ENCODE measurements around the gene TMEM74B. TPM values are rescaled to one million over a fixed set of nuclear protein-coding genes. Genes with fewer than 3 reads are reported as not detected.

Gene TMEM74B
- total and polyA plus RNA-seq, 4 donors, result 0.14 to 3.4 (median 0.59) TPM

DNA sequence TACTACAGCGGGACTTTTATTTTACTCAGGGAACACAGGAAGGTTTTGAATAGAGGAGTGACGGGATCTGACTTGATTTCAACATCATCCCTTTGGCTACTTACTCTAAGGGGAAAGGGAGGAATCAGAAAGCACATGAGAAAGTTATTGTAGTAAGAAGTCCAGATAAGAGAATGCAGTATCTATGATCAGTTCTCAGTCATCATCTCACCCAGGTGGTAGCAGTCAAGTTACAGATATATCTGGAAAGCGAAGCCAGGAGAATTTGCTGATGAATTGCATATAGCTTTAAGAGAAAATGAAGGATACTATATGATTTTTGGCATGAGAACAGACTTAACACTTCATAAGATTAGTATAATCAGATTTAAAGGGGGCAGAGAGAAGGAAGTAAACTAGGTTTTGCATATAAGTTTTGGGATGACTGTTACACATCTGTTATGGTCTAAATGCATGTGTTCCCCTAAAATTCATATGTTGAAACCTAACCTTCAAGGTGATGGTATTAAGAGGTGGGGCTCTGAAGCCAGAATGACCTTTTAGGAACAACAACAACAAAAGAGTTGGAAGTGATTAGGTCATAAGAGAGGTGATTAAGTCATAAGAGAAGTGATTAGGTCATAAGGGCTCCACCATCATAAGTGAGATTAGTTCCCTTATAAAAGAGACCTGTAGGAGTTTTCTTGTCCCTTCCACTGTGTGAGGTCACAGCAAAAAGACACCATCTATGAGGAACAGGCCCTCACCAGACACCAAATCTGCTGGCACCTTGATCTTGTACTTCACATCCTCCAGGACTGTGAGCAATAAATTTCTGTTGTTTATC is 47.7 kb upstream of the TMEM74B start:
- no peak for TF ChIP-seq TAF1 (conservative IDR thresholded peaks at IDR 0.05)
- TF ChIP-seq EGR1 (IDR thresholded peaks at IDR 0.05; ENCODE audit: low read depth in 2 of 2), result no peak
- no peak for TF ChIP-seq NR2F2 (IDR thresholded peaks at IDR 0.05)
- TF ChIP-seq GABPA (IDR thresholded peaks at IDR 0.05 in 1 of 2, conservative IDR thresholded peaks at IDR 0.05 in 1 of 2), result no peak
- TF ChIP-seq, protein P1, sequence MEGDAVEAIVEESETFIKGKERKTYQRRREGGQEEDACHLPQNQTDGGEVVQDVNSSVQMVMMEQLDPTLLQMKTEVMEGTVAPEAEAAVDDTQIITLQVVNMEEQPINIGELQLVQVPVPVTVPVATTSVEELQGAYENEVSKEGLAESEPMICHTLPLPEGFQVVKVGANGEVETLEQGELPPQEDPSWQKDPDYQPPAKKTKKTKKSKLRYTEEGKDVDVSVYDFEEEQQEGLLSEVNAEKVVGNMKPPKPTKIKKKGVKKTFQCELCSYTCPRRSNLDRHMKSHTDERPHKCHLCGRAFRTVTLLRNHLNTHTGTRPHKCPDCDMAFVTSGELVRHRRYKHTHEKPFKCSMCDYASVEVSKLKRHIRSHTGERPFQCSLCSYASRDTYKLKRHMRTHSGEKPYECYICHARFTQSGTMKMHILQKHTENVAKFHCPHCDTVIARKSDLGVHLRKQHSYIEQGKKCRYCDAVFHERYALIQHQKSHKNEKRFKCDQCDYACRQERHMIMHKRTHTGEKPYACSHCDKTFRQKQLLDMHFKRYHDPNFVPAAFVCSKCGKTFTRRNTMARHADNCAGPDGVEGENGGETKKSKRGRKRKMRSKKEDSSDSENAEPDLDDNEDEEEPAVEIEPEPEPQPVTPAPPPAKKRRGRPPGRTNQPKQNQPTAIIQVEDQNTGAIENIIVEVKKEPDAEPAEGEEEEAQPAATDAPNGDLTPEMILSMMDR (IDR thresholded peaks at IDR 0.05; ENCODE audit: low read depth, low read length, missing input control), result no peak
- TF ChIP-seq, protein P2, sequence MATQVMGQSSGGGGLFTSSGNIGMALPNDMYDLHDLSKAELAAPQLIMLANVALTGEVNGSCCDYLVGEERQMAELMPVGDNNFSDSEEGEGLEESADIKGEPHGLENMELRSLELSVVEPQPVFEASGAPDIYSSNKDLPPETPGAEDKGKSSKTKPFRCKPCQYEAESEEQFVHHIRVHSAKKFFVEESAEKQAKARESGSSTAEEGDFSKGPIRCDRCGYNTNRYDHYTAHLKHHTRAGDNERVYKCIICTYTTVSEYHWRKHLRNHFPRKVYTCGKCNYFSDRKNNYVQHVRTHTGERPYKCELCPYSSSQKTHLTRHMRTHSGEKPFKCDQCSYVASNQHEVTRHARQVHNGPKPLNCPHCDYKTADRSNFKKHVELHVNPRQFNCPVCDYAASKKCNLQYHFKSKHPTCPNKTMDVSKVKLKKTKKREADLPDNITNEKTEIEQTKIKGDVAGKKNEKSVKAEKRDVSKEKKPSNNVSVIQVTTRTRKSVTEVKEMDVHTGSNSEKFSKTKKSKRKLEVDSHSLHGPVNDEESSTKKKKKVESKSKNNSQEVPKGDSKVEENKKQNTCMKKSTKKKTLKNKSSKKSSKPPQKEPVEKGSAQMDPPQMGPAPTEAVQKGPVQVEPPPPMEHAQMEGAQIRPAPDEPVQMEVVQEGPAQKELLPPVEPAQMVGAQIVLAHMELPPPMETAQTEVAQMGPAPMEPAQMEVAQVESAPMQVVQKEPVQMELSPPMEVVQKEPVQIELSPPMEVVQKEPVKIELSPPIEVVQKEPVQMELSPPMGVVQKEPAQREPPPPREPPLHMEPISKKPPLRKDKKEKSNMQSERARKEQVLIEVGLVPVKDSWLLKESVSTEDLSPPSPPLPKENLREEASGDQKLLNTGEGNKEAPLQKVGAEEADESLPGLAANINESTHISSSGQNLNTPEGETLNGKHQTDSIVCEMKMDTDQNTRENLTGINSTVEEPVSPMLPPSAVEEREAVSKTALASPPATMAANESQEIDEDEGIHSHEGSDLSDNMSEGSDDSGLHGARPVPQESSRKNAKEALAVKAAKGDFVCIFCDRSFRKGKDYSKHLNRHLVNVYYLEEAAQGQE (IDR thresholded peaks at IDR 0.05), result no peak
- TF ChIP-seq SP1 (IDR thresholded peaks at IDR 0.05), result no peak
- no peak for TF ChIP-seq YY1 (IDR thresholded peaks at IDR 0.05)
- TF ChIP-seq, protein P3, sequence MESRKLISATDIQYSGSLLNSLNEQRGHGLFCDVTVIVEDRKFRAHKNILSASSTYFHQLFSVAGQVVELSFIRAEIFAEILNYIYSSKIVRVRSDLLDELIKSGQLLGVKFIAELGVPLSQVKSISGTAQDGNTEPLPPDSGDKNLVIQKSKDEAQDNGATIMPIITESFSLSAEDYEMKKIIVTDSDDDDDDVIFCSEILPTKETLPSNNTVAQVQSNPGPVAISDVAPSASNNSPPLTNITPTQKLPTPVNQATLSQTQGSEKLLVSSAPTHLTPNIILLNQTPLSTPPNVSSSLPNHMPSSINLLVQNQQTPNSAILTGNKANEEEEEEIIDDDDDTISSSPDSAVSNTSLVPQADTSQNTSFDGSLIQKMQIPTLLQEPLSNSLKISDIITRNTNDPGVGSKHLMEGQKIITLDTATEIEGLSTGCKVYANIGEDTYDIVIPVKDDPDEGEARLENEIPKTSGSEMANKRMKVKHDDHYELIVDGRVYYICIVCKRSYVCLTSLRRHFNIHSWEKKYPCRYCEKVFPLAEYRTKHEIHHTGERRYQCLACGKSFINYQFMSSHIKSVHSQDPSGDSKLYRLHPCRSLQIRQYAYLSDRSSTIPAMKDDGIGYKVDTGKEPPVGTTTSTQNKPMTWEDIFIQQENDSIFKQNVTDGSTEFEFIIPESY (IDR thresholded peaks at IDR 0.05), result no peak
- no peak for TF ChIP-seq RAD21 (IDR thresholded peaks at IDR 0.05)
- no peak for TF ChIP-seq JUND (IDR thresholded peaks at IDR 0.05)
- no peak for TF ChIP-seq FOXA2 (IDR thresholded peaks at IDR 0.05)
- peaks cover 0 to 10% (median 0%) of the 10 kb centered on the region in 4 donors for H3K27me3 ChIP-seq (ENCODE audit: control insufficient read depth in 4 of 4, insufficient read depth in 4 of 4, low read length in 3 of 4)
- 95% methylated on average over 3 of the region's 3 CpGs for WGBS

GRCh38 chr20:1229541-1229940 is 44.8 kb upstream of the TMEM74B start:
- DNase-seq (ENCODE audit: low spot score), result no peak
- Histone ChIP-seq H3K27me3 (ENCODE audit: control insufficient read depth in 4 of 4, insufficient read depth in 4 of 4, low read length in 3 of 4) (peaks cover 0 to 8% (median 0%) of the 10 kb centered on the region in 4 donors), H3K4me1 (ENCODE audit: control insufficient read depth in 4 of 4, insufficient read depth in 4 of 4, low read length in 3 of 4) (peaks cover 3 to 10% (median 7%) of the 10 kb centered on the region in 4 donors), H3K9me3 (ENCODE audit: control insufficient read depth in 4 of 4, low read length in 3 of 4) (no peaks in the 10 kb centered on the region), H3K27ac (ENCODE audit: low read depth in 1 of 2, low read length in 2 of 2) (no peak overlapping the region), H3K9ac (ENCODE audit: low read depth in 1 of 2, low read length in 2 of 2) (no peak overlapping the region), H3K36me3 (ENCODE audit: control insufficient read depth in 4 of 4, insufficient read depth in 3 of 4, low read depth in 1 of 4, low read length in 3 of 4) (no peaks in the 10 kb centered on the region), H3K4me3 (ENCODE audit: low read depth in 1 of 3, low read length in 3 of 3) (no peak overlapping the region)
- WGBS, result 83% methylated on average over 3 of the region's 3 CpGs
- TF ChIP-seq, protein P4, sequence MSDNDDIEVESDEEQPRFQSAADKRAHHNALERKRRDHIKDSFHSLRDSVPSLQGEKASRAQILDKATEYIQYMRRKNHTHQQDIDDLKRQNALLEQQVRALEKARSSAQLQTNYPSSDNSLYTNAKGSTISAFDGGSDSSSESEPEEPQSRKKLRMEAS (IDR thresholded peaks at IDR 0.05), result no peak
- TF ChIP-seq FOXA1 (IDR thresholded peaks at IDR 0.05) (no peak), HNF4A (conservative IDR thresholded peaks at IDR 0.05) (no peak), RAD21 (IDR thresholded peaks at IDR 0.05) (no peak), HNF4G (IDR thresholded peaks at IDR 0.05) (no peak)
- TF ChIP-seq, protein P2 (IDR thresholded peaks at IDR 0.05), result no peak
- TF ChIP-seq, protein P3 (IDR thresholded peaks at IDR 0.05), result no peak

More for the DNA sequence above, 47.7 kb upstream of the TMEM74B start:
- H3K36me3 ChIP-seq (ENCODE audit: control insufficient read depth in 4 of 4, insufficient read depth in 3 of 4, low read depth in 1 of 4, low read length in 3 of 4), result no peaks in the 10 kb centered on the region
- no peaks in the 10 kb centered on the region for H3K9me3 ChIP-seq (ENCODE audit: control insufficient read depth in 4 of 4, low read length in 3 of 4)
- no peak for DNase-seq (ENCODE audit: low spot score)
- no peak overlapping the region for H3K27ac ChIP-seq (ENCODE audit: low read depth in 1 of 2, low read length in 2 of 2)
- no peaks in the 10 kb centered on the region for H3K4me1 ChIP-seq (ENCODE audit: control insufficient read depth in 4 of 4, insufficient read depth in 4 of 4, low read length in 3 of 4)
- H3K4me3 ChIP-seq (ENCODE audit: low read depth in 1 of 3, low read length in 3 of 3), result no peak overlapping the region
- H3K9ac ChIP-seq (ENCODE audit: low read depth in 1 of 2, low read length in 2 of 2), result no peak overlapping the region

Measured in liver (tissue), 9 donors.